RPMI8226 (cell line): ENCODE measurements around the gene RPL36.
"Not testable (repeated sequence)": the region's sequence is repeated elsewhere in the genome, so short reads cannot be mapped to it uniquely, and the experiment has no call there.

Experiments used
- DNase-seq: peaks from one replicate; pipeline ENCODE4 v3.0.0-alpha.2; 2015

Gene RPL36

DNA sequence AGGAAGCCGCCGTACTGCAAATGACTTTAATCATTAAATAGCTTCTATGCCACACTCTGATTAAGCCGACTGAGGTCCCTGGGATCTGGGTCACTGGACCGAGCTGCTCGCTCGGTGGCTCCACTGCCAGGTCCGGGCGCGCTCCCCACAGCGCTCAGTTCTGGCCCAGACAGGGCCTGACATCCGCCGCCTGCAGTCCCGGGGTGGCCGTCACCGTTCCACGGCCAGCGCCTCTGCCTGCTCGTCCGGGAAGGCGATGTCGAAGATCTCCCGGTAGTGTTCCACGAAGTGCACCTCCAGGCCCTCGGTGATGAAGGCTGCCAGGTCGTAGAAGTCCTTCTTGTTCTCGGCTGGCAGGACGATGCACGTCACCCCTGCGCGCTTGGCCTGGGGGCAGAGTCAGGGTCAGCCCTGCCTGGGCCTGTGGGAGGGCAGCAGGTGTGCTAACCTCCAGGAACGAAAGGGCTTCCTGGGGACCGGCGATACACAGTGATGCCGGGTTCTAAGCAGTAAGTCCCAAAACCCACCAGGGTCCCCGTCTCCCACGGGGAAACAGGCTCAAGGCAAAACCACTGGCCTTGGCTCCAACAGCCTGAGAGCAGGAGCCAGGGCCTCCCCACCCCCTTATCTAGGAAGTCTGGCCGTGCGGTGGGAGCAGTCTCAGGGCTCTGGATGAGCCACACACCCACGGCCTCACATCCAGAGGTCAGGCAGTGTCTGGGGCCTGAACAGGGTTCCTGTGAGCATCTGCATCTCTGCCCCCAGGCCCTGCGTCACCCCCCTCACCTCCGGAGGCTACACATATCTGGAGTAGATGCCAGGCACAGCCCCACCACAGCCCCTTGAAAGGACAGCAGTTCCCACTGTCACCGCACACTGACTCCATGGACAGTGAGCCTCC is 2.0 kb downstream of the RPL36 start:
- DNase-seq, result no peak

GRCh38 chr19:5692723-5693194 is 2.7 kb downstream of the RPL36 start:
- no peak for DNase-seq

DNA sequence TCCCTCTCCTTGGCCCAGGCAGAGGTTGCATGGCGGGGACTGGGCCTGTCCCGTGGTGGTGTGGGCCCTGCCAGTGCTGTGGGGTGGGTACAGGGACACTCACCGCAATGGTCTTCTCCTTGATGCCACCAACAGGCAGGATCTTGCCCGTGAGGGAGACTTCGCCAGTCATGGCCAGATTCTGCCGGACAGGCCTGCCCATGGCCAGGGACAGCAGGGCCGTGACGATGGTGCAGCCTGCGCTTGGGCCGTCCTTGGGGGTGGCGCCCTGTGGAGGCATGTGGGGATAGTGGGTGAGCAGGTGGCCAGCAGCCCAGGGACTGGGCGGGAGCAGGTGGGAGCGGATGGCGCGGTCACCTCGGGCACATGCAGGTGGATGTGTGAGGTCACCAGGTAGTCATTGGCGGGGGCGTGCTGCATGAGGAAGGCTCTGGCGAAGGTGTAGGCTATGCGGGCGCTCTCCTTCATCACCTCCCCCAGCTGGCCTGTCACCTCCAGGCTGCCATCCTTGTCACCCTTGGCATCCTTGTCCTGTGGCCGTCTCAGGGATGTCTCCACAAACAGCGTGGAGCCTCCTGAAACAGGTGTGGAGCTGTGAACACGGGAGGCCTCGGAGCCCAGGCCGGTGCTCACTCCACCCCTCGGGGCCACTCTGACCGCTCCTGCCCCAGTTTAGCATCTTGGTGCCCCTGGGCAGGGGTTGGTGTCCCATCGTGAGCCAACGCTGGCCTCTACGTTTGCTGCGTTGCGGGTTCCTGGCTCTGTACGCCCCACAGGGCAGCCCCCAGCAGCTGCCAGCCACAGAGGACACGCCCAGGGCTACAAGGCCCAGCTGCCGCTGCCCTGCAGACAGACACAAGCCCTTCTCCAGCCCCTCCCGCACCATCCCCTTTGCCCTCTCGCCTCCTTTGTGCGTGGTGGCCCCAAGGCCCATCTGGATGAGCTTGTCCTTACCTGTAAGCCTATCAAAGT is 3.4 kb downstream of the RPL36 start:
- no peak for DNase-seq

- no peak for DNase-seq
Measured at GRCh38 chr19:5694167-5694955, 4.3 kb downstream of the RPL36 start.

DNA sequence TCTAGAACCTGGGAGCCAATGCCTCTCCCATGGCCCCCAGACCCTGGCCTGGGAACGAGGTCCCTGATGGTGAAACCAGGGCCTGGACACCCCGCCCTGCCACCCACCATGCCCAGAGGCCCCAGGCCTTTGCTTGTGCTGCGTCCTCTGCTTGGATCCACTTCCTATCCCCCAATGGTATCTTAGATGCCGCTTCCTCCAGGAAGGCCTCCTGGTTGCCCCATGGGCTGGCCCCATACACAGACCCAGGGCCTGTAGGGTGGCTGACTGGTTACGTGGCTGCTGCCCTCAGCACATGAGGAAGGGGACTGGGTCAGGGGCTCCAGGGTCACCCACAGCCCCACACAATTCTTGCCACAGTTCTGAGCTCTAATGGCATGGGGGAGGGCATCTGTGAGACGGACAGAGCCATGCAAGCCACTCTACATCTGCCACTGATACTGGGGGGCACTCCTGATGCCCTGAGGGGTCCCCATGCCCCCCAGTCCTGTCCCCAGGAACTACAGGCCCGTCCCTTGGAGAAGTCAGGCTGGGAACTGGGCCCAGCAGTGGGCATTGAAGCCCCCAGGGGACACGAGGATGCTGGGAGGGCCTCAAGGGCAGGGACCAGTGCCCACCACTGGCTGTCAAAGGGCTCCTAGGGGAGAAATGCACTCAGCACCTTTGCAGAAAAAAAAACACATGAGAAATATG is 5.0 kb downstream of the RPL36 start:
- DNase-seq, result no peak

DNA sequence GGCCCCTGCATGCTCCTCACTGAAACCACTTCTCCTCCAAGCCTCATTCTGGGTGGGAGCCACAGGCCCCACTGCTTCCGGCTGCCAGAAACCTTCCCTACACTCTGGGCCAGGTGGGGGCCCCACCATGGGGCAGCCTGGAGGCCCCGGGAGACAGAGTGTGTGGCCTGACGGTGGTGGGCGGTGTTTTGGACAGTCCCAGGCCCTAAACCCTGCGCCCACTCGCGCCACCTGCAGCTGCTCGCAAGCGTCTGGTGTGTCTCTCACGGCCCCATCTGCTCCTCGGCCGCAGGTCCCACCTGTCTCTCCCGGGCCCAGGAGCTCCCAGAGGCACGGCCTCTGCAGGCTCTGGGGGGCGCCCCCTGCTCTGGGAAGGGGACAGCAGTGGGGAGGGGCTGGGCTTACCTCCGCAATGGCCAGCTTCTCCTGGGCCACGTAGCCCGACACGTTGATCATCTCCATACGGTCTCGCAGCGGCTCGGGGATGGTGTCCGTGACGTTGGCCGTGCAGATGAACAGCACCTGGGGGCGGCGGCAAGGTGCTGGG is 5.6 kb downstream of the RPL36 start:
- DNase-seq, result no peak

- DNase-seq, result no peak
Measured at GRCh38 chr19:5696196-5697021, 6.3 kb downstream of the RPL36 start.

GRCh38 chr19:5697022-5697889 is 7.2 kb downstream of the RPL36 start:
- no peak for DNase-seq

DNA sequence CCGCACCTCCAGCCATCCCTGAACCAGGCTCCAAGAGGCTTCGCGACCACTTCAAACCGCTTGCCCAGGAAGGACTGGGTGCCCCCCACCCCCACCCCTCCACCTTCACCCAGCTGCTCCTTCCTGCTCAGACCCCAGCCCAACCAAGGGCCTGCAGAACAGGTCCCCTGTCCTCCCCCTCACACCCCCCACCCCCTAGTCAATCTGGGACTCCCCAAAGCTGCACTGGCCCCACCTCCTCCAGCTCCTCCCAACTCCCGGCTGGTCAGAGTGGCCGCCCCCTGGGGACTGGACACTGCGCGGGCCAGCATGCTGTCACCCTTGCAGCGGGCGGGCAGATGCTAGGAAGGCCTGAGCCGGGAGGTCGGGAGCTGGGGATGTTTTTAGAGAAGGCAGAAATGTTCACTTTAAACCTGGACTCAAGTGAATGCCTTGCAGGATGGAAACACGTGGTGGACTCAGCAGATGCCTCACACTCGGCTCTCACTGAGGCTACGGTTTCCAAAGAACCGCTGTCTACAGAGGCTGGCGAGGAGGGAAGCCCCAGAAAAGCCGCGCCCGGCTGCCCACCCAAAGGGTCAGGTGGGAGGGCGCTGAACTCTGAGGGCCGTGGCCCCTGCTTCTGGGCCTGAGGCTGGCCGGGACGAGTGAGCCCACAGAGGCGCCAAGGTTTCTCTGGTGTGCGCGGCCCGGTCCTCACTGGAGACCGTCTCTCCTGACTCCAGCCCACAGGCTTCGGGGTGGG is 8.0 kb downstream of the RPL36 start:
- no peak for DNase-seq

DNA sequence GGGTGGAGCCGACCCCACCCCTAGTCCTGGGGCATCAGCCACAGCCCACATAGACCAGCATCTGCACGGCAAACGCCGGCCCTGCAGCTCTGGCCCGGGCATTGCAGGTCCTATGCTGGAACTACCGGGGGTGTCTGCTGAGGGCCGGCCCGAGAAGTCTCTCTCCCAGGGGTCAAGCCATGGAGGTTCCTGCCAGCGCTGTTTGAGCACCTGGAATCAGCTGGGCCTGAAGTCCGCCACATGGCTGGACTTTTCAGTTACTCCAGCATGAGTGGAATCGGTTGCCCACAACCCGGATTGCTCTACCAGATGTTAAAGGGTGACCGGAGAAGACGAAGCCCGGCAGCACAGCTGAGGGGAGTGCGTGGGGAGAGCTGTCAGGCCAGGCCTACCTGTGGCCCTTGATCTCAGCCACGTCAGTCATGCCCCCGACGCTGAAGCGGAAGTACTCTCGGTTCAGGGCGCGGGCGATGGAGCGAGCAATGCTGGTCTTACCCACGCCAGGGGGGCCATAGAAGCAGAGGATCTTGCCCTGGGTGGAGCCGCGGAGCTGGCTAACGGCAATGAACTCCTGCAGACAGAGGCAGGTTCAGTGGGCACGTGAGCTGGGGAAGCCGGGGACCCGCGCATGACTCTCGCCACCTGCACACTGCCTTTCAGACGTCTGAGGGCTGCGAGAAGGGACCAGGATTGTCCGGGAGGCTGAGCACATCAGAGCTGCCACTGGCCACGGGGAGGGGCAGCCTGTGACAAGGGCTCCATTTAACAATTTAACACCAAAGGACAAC is 8.7 kb downstream of the RPL36 start:
- DNase-seq, result no peak

DNA sequence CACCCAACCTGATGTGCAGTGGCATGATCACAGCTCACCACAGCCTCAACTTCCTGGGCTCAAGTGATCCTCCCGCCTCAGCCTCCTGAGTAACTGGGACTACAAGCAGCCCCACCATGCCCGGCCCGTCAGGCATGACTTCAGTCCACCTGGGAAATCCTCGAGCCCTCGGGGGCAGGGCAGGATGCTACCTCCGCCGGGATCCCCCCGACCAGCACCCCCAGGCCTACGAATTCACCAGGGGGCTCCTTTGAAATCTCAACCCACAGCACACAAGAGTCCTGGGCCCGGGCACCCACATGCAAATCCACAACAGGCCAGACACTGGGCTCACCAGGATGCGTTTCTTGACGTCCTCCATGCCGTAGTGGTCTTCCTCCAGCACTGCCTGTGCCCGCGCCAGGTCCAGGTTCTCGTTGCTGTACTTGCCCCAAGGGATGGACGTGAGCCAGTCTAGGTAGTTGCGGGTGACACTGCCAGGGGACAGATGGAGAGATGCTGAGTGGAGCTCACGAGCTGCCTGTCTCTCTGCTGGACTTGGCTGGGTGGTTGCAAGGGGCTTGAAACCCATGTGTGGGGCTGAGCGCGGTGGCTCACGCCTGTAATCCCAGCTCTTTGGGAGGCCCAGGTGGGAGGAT is 10.5 kb downstream of the RPL36 start:
- DNase-seq, result no peak

DNA sequence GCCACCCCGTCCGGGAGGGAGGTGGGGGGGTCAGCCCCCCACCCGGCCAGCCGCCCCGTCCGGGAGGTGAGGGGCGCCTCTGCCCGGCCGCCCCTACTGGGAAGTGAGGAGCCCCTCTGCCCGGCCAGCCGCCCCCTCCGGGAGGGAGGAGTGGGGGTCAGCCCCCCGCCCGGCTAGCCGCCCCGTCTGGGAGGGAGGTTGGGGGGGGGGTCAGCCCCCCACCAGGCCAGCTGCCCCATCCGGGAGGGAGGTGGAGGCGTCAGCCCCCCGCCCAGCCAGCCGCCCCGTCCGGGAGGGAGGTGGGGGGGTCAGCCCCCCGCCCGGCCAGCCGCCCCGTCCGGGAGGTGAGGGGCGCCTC is 11.9 kb downstream of the RPL36 start:
- not testable (repeated sequence) for DNase-seq

DNA sequence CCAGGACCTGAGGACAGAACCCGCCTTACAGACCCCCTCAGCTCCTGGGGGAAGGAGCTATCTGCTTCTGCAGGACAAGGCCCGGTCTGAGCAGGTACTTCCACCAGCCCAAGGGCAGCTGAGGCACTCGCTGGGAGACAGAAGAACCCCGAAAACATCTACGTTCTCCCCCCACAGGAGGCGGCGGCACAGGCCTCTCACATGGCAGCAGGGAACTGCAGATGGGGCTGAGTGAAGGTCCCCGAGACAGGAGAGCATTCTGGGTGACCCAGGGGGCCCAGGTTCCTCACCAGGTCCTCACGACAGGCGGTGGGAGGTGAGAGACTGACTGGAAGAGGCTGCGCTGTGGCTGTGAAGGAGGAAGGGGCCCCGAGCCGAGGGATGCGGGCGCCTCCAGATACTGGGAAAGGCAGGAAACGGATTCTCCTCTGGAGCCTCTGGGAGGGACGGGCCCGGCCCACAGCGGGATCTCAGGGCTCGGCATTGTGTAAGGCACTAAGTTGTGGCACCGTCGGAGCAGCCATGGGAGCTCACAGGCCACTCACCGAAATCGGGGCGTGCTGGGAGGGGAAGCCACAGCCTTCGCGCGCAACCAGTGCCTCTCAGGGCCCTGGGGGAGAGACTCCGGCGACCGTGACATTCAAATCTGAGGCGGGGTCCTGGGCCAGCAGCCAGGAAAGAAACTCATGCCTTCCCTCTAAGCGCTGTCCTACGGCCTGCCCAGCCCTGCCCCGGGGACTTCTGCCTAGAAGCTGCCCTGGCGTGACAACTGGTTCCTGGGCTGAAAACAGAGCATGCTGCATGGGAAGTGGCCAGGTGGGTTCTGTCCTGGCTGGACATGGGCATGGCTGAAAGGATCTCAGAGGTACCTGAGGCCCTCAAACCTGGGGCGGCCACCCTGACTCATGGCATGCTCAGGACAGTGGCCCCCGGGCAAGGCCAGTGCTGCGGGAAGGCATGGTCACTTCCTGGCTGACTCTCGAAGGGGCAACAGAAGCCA is 14.0 kb downstream of the RPL36 start:
- DNase-seq, result no peak

DNA sequence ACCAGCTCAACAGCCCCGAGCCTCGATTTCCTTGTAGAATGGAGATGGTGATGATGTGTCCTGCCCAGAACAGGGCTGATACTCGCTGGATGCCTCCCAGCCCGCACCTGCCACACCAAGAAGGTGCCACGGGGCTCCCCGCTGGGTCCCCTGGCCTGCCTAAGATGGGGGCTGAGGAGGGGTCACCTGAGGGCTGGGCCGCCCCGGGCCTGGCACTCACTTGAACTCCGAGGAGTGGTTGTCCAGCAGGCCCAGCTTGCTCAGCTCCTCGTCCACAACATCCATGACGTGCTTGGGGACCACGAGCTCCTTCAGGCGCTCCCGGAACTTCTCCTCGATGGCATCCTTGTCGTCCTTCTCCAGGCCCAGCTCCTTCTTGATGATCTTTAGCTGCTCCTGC is 15.5 kb downstream of the RPL36 start:
- DNase-seq, result no peak

GRCh38 chr19:5706876-5707573 is 16.9 kb downstream of the RPL36 start:
- DNase-seq, result no peak
